ENCODE data around the gene PTPRG. TPM values are rescaled to one million over a fixed set of nuclear protein-coding genes. Genes with fewer than 3 reads are reported as not detected.

The PTPRG gene
- total RNA-seq, 2 donors from 2014 or later: 76.5 to 108 TPM

DNA sequence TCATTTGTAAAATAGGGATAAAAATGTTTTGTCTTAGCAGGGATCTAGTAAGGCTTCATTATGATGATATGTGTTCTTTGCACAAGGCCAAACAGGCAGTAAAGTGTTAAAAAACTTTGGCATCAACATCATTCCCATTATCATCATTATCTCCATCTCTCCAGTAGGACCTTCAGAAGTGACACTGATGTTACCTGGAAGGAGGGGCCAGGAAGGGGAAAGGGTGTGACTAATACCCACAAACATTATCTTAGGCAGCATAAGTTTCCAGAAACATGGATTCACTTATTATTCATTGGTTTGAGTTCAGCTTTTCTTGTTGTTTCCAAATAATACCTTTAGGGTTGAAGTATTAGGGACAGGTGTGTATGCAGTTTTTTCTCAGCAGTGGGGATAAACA lies 399.6 kb downstream of the PTPRG start:
- Mint-ChIP-seq H3K27me3 (ENCODE audit: insufficient read depth) (no peaks in the 10 kb centered on the region), H3K4me1 (peaks cover 8% of the 10 kb centered on the region), H3K4me3 (no peak overlapping the region), H3K9me3 (no peaks in the 10 kb centered on the region), H3K27ac (no peak overlapping the region), H3K36me3 (ENCODE audit: low read depth) (no peaks in the 10 kb centered on the region)
- Histone ChIP-seq H3K27me3 (ENCODE audit: control insufficient read depth, insufficient read depth, low read length, poor library complexity, severe bottlenecking) (no peaks in the 10 kb centered on the region), H3K36me3 (ENCODE audit: control insufficient read depth, insufficient read depth, low read length) (no peaks in the 10 kb centered on the region), H3K27ac (ENCODE audit: low read depth, low read length) (no peak overlapping the region), H3K4me3 (ENCODE audit: low read length) (no peak overlapping the region), H3K9me3 (ENCODE audit: control insufficient read depth, low read length) (no peaks in the 10 kb centered on the region), H3K4me1 (ENCODE audit: control insufficient read depth, insufficient read depth, low read length) (no peaks in the 10 kb centered on the region), H3K9ac (ENCODE audit: extremely low read depth, low read length, poor library complexity, severe bottlenecking) (no peak overlapping the region)
- TF ChIP-seq, protein P1, sequence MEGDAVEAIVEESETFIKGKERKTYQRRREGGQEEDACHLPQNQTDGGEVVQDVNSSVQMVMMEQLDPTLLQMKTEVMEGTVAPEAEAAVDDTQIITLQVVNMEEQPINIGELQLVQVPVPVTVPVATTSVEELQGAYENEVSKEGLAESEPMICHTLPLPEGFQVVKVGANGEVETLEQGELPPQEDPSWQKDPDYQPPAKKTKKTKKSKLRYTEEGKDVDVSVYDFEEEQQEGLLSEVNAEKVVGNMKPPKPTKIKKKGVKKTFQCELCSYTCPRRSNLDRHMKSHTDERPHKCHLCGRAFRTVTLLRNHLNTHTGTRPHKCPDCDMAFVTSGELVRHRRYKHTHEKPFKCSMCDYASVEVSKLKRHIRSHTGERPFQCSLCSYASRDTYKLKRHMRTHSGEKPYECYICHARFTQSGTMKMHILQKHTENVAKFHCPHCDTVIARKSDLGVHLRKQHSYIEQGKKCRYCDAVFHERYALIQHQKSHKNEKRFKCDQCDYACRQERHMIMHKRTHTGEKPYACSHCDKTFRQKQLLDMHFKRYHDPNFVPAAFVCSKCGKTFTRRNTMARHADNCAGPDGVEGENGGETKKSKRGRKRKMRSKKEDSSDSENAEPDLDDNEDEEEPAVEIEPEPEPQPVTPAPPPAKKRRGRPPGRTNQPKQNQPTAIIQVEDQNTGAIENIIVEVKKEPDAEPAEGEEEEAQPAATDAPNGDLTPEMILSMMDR (conservative IDR thresholded peaks at IDR 0.05): no peak
- DNase-seq: no peak

DNA sequence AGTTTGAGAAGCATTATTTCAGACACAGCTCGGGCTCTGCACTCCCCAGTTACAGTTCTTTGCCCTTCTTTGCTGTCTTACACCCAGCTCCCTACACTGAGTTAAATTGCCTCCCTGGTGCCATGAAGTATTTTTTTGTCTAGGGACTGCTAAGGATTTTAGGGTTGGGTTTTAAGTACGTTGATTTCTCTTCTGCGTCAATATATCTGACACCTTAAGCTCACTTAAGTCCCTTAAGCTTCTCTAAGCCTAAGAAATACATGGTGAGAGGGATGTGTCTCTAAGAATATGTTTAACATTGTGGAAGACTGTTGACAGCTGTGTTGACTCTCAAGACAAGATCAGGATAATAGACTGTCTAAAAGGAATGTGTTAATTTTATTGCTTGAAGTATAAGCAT lies 400.5 kb downstream of the PTPRG start:
- Histone ChIP-seq H3K27me3 (ENCODE audit: control insufficient read depth, insufficient read depth, low read length, poor library complexity, severe bottlenecking) (no peaks in the 10 kb centered on the region), H3K9ac (ENCODE audit: extremely low read depth, low read length, poor library complexity, severe bottlenecking) (no peak overlapping the region), H3K4me3 (ENCODE audit: low read length) (no peak overlapping the region), H3K4me1 (ENCODE audit: control insufficient read depth, insufficient read depth, low read length) (no peaks in the 10 kb centered on the region), H3K9me3 (ENCODE audit: control insufficient read depth, low read length) (no peaks in the 10 kb centered on the region), H3K36me3 (ENCODE audit: control insufficient read depth, insufficient read depth, low read length) (no peaks in the 10 kb centered on the region), H3K27ac (ENCODE audit: low read depth, low read length) (no peak overlapping the region)
- Mint-ChIP-seq H3K4me3 (no peak overlapping the region), H3K4me1 (peaks cover 14% of the 10 kb centered on the region), H3K27me3 (ENCODE audit: insufficient read depth) (no peaks in the 10 kb centered on the region), H3K36me3 (ENCODE audit: low read depth) (no peaks in the 10 kb centered on the region), H3K27ac (no peak overlapping the region), H3K9me3 (no peaks in the 10 kb centered on the region)
- TF ChIP-seq, protein P1 (conservative IDR thresholded peaks at IDR 0.05): no peak
- no peak for DNase-seq
- WGBS, 2 experiments (ENCODE audit: insufficient coverage in 1 of 2, insufficient read length in 1 of 2): 93% methylated on average over 3 of the region's 3 CpGs; no CpG with 5 or more reads in 1 of the 2 experiments

DNA sequence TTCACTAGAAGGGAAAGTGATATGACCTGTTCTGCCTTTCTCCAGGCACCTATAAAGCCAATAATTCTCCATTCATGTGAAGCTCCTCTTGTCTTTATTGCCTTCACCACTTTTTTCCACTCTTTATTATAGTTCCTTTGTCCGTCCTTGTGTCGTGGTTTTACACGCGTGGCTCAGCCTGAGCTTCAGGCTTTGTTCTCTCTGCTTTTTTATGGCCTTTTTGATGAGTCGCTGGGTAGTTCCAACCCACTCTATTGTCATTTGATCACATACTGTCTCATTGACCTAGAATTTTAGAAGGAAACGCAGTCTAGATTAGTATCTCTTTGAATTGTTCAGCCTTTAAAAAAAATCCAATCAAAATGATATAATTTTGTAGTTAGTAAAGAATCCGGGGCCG lies 403.2 kb downstream of the PTPRG start:
- no peak overlapping the region for H3K4me3 ChIP-seq (ENCODE audit: low read length)
- H3K27ac Mint-ChIP-seq: no peak overlapping the region
- H3K36me3 ChIP-seq (ENCODE audit: control insufficient read depth, insufficient read depth, low read length): no peaks in the 10 kb centered on the region
- no peaks in the 10 kb centered on the region for H3K9me3 Mint-ChIP-seq
- peaks cover 10% of the 10 kb centered on the region for H3K4me1 Mint-ChIP-seq
- H3K4me1 ChIP-seq (ENCODE audit: control insufficient read depth, insufficient read depth, low read length): no peaks in the 10 kb centered on the region
- WGBS, 2 experiments (ENCODE audit: insufficient coverage in 1 of 2, insufficient read length in 1 of 2): 95% methylated on average over 5 to 8 of the region's 8 CpGs
- DNase-seq: no peak
- no peak overlapping the region for H3K4me3 Mint-ChIP-seq
- H3K9ac ChIP-seq (ENCODE audit: extremely low read depth, low read length, poor library complexity, severe bottlenecking): no peak overlapping the region
- H3K9me3 ChIP-seq (ENCODE audit: control insufficient read depth, low read length): no peaks in the 10 kb centered on the region
- no peak overlapping the region for H3K27ac ChIP-seq (ENCODE audit: low read depth, low read length)
- H3K36me3 Mint-ChIP-seq (ENCODE audit: low read depth): no peaks in the 10 kb centered on the region
- TF ChIP-seq, protein P1 (conservative IDR thresholded peaks at IDR 0.05): no peak
- no peaks in the 10 kb centered on the region for H3K27me3 Mint-ChIP-seq (ENCODE audit: insufficient read depth)
- no peaks in the 10 kb centered on the region for H3K27me3 ChIP-seq (ENCODE audit: control insufficient read depth, insufficient read depth, low read length, poor library complexity, severe bottlenecking)
